Calu3 (cell line): ENCODE measurements around the gene PVR. TPM values are rescaled to one million over a fixed set of nuclear protein-coding genes. Genes with fewer than 3 reads are reported as not detected.
A peak's percentile ranks its signal among the peaks of the same experiment; 100 is the strongest.

Experiments used
- BruUV-seq: library from RNA; stranded (reverse); fragments of 400-500 nt; replicated peaks from 2 replicates; lab custom pipeline; 2021; lab: Mats Ljungman, UMichigan
- CTCF ChIA-PET: fragments of 300-600 bp; sonication (Branson Sonifier 250); formaldehyde crosslinking; loops from one replicate; lab custom pipeline; 2022; ENCODE audit warnings: antibody characterized with exemption; lab: Charles Lee
- DNase-seq: peaks from one replicate; pipeline ENCODE4 v3.0.0; 2022
- H3K27ac Mint-ChIP-seq: one replicate; pipeline ENCODE4 v1.8.0; 2022; ENCODE audit warnings: mixed read lengths; ENCODE audit not compliant: unreplicated experiment
- H3K27me3 Mint-ChIP-seq: one replicate; pipeline ENCODE4 v1.8.0; 2022; ENCODE audit warnings: mixed read lengths; ENCODE audit not compliant: unreplicated experiment
- H3K36me3 Mint-ChIP-seq: one replicate; pipeline ENCODE4 v1.8.0; 2022; ENCODE audit warnings: mild to moderate bottlenecking, moderate library complexity, mixed read lengths; ENCODE audit not compliant: insufficient read depth, unreplicated experiment
- H3K4me1 Mint-ChIP-seq: one replicate; pipeline ENCODE4 v1.8.0; 2022; ENCODE audit warnings: mild to moderate bottlenecking, low read depth, mixed read lengths; ENCODE audit not compliant: unreplicated experiment
- H3K4me3 Mint-ChIP-seq: one replicate; pipeline ENCODE4 v1.8.0; 2022; ENCODE audit warnings: mild to moderate bottlenecking, low read depth, moderate library complexity, mixed read lengths; ENCODE audit not compliant: unreplicated experiment
- H3K9me3 Mint-ChIP-seq: one replicate; pipeline ENCODE4 v1.8.0; 2022; ENCODE audit warnings: low read depth, mixed read lengths; ENCODE audit not compliant: unreplicated experiment
- CTCF ChIP-seq: fragments of 200-600 bp; IDR thresholded peaks from one replicate; pipeline ENCODE4 v1.8.0; 2022; ENCODE audit warnings: antibody characterized with exemption; ENCODE audit not compliant: unreplicated experiment
- intact Hi-C: fragments of 100-400 bp; cut with micrococcal nuclease; formaldehyde crosslinking; loops from one replicate; pipeline ENCODE4 v1.10.0; 2022; ENCODE audit not compliant: unreplicated experiment
- total RNA-seq: library from RNA; stranded (reverse); gene quantifications from 2 replicates; pipeline ENCODE4 v1.2.3, GENCODE V29; 2022

The PVR gene
- total RNA-seq, 1 experiment from 2014 or later, result 215 TPM

- Mint-ChIP-seq H3K9me3 (peaks cover 3% of the 10 kb centered on the region), H3K27me3 (no peaks in the 10 kb centered on the region), H3K4me3 (no peak overlapping the region), H3K4me1 (peaks cover 54% of the 10 kb centered on the region), H3K36me3 (peaks cover 7% of the 10 kb centered on the region), H3K27ac (no peak overlapping the region)
- TF ChIP-seq CTCF, result no peak
- CTCF ChIA-PET, result interaction anchor here (1.0 kb wide), 1 partner anchor 13 kb away, joined by 4 read pairs; no protein-coding TSS in a partner anchor
- BruUV-seq, result no TSS peak
- intact Hi-C loops, result no loop called here
- no peak for DNase-seq
These were observed 40.3 kb upstream of the PVR start for GRCh38 chr19:44603201-44603945.

GRCh38 chr19:44604241-44604640 is 39.5 kb upstream of the PVR start:
- BruUV-seq, result no TSS peak
- TF ChIP-seq CTCF, result no peak
- intact Hi-C loops, result no loop called here
- no peaks in the 10 kb centered on the region for H3K27me3 Mint-ChIP-seq
- H3K4me3 Mint-ChIP-seq, result no peak overlapping the region
- H3K9me3 Mint-ChIP-seq, result peaks cover 3% of the 10 kb centered on the region
- DNase-seq, result no peak
- CTCF ChIA-PET, result interaction anchor here (0.9 to 1.0 kb wide), 2 partner anchors 14 to 16 kb away, joined by 4 read pairs; no protein-coding TSS in a partner anchor
- H3K36me3 Mint-ChIP-seq, result peaks cover 7% of the 10 kb centered on the region
- H3K4me1 Mint-ChIP-seq, result peaks cover 51% of the 10 kb centered on the region
- no peak overlapping the region for H3K27ac Mint-ChIP-seq

GRCh38 chr19:44605547-44605946 is 38.2 kb upstream of the PVR start:
- CTCF ChIA-PET, result no interaction called here
- no peak overlapping the region for H3K4me3 Mint-ChIP-seq
- peaks cover 48% of the 10 kb centered on the region for H3K4me1 Mint-ChIP-seq
- no peaks in the 10 kb centered on the region for H3K9me3 Mint-ChIP-seq
- peak overlapping the region; percentile 65 for H3K27ac Mint-ChIP-seq
- peaks cover 7% of the 10 kb centered on the region for H3K36me3 Mint-ChIP-seq
- no peaks in the 10 kb centered on the region for H3K27me3 Mint-ChIP-seq
- intact Hi-C loops, result no loop called here
- BruUV-seq, result no TSS peak
- no peak for TF ChIP-seq CTCF
- no peak for DNase-seq

- intact Hi-C loops, result no loop called here
- H3K9me3 Mint-ChIP-seq, result no peaks in the 10 kb centered on the region
- CTCF ChIA-PET, result interaction anchor here (0.6 kb wide), 1 partner anchor 30 kb away, joined by 4 read pairs; no protein-coding TSS in a partner anchor
- BruUV-seq, result no TSS peak
- no peak overlapping the region for H3K4me3 Mint-ChIP-seq
- no peak for DNase-seq
- H3K27ac Mint-ChIP-seq, result peak overlapping the region; percentile 65
- H3K4me1 Mint-ChIP-seq, result peaks cover 46% of the 10 kb centered on the region
- H3K27me3 Mint-ChIP-seq, result no peaks in the 10 kb centered on the region
- TF ChIP-seq CTCF, result no peak
- H3K36me3 Mint-ChIP-seq, result peaks cover 7% of the 10 kb centered on the region
These were observed 36.7 kb upstream of the PVR start for GRCh38 chr19:44607049-44607448.
